Tibial artery (tissue), 4 donors: Measurements from ENCODE around the gene SHISA5.

Experiments
- DNase-seq, 2 donors: peaks; one replicate each; pipeline ENCODE4 v3.0.0-alpha.2; 2019
- H3K27ac ChIP-seq, 2 donors: fragments of 200-600 bp; sonication (generic) in 1 of 2; 1 replicate in 1 of 2; 2 replicates in 1 of 2; pipeline ENCODE4 v1.5.1; 2018 to 2019; ENCODE audit warnings: mild to moderate bottlenecking in 1 of 2
- H3K27me3 ChIP-seq, 2 donors: fragments of 200-600 bp; sonication (generic) in 1 of 2; one replicate each; pipeline versions ENCODE4 v1.5.1 to v1.6.0; 2016 to 2019
- H3K36me3 ChIP-seq, 3 donors: fragments of 200-600 bp; sonication (generic) in 2 of 3; one replicate each; pipeline ENCODE4 v1.5.1; 2016 to 2019; ENCODE audit warnings: mild to moderate bottlenecking in 2 of 3
- H3K4me1 ChIP-seq, 4 donors: fragments of 200-600 bp; sonication (generic) in 2 of 4; 1 replicate in 3 of 4; 2 replicates in 1 of 4; pipeline ENCODE4 v1.5.1; 2016 to 2019
- H3K4me3 ChIP-seq, 2 donors: fragments of 200-600 bp; sonication (generic) in 1 of 2; 1 replicate in 1 of 2; 2 replicates in 1 of 2; pipeline ENCODE4 v1.5.1; 2018 to 2019; ENCODE audit warnings: mild to moderate bottlenecking in 2 of 2
- H3K9me3 ChIP-seq, 3 donors: fragments of 200-600 bp; sonication (generic) in 1 of 3; one replicate each; pipeline ENCODE4 v1.5.1; 2016 to 2019
- CTCF ChIP-seq, 2 experiments: fragments of 200-600 bp in 1 of 2; fragments of 450-650 bp in 1 of 2; IDR thresholded peaks; one replicate each; pipeline ENCODE4 v1.5.1; 2017 to 2019; ENCODE audit warnings: antibody characterized with exemption in 2 of 2, mild to moderate bottlenecking in 1 of 2, moderate library complexity in 1 of 2
- intact Hi-C: fragments of 100-400 bp; cut with DNase I; formaldehyde crosslinking; loops from one replicate; pipeline ENCODE4 v1.15.0; 2023; ENCODE audit warnings: low total_unique reads

Gene SHISA5

GRCh38 chr3:48528754-48529153 is 24.8 kb upstream of the SHISA5 start:
- intact Hi-C loops, result no loop called here
- no peak for TF ChIP-seq CTCF (IDR thresholded peaks at IDR 0.05)
- Histone ChIP-seq H3K4me1 (no peaks in the 10 kb centered on the region), H3K9me3 (no peaks in the 10 kb centered on the region), H3K4me3 (no peak overlapping the region), H3K36me3 (peaks cover 4 to 29% (median 8%) of the 10 kb centered on the region in 3 donors), H3K27ac (no peak overlapping the region), H3K27me3 (no peaks in the 10 kb centered on the region)
- no peak for DNase-seq

GRCh38 chr3:48528048-48528447 is 24.1 kb upstream of the SHISA5 start:
- DNase-seq, result no peak
- H3K4me1 ChIP-seq, result no peaks in the 10 kb centered on the region
- no peaks in the 10 kb centered on the region for H3K9me3 ChIP-seq
- intact Hi-C loops, result no loop called here
- no peak overlapping the region for H3K4me3 ChIP-seq
- peaks cover 0 to 24% (median 8%) of the 10 kb centered on the region in 3 donors for H3K36me3 ChIP-seq
- no peaks in the 10 kb centered on the region for H3K27me3 ChIP-seq
- no peak overlapping the region for H3K27ac ChIP-seq
- no peak for TF ChIP-seq CTCF (IDR thresholded peaks at IDR 0.05)

DNA sequence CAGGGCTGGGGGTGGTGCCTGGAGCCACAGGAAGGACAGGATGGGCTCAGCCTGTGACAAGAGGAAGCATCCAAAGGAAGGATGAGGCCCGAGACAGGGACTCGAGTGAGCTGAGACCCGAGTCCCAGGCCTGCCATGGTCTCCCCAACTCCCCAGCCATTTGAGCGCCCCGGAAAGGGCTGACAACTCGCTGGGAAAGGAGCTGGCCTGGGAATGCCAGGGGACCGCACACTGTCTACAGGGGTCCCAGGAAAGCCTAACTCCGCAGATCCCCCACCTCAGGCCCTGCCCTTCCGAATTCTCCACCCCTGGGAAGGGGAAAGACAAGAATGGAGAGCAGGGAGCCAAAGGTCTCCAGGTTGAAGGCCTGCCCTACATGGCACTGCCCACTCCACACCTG is 21.0 kb upstream of the SHISA5 start:
- H3K36me3 ChIP-seq, result peaks cover 4 to 39% (median 8%) of the 10 kb centered on the region in 3 donors
- no peak overlapping the region for H3K27ac ChIP-seq
- no peak overlapping the region for H3K4me3 ChIP-seq
- no peaks in the 10 kb centered on the region for H3K27me3 ChIP-seq
- no peaks in the 10 kb centered on the region for H3K9me3 ChIP-seq
- no peak for TF ChIP-seq CTCF (IDR thresholded peaks at IDR 0.05)
- H3K4me1 ChIP-seq, result no peaks in the 10 kb centered on the region
- no peak for DNase-seq
- intact Hi-C loops, result no loop called here

DNA sequence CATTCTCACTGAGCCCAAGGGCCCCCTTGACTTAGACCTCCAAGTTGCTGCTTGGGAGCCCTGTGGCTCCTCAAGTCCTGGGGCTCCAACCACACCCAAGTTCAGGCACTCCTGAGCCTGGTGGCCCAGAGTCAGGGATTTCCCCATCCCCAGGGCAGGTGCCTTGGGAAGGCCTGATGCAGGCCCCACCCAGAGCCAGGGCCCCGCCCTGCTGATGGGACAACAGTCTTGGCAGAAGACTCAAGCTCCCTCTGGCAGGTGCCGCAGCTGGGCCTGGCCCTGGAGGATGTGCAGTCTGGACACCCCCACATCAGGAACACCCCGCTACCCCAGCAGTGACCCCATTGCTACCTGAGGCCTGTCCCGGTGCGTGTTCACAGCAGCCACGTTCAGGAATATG is 17.7 kb upstream of the SHISA5 start:
- no peak for TF ChIP-seq CTCF (IDR thresholded peaks at IDR 0.05)
- no peak for DNase-seq

DNA sequence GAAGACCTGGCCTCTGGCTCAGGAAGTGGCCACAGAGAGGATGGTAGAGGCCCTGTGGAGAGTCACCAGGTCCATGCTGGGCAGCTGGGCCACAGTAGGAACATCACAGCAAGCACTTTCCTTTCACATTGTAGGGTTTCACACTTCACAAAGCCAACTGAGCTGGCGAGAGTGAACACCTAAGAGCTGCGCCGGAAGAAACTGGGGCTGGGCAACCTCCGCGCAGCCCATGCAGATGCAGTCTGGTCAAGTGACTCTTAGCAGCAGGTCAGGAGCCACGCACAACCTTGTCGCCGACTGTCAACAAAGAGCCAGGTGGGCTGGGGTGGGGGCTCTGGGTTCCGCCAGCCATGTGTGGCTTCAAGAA is 15.3 kb upstream of the SHISA5 start:
- Histone ChIP-seq H3K4me1 (no peaks in the 10 kb centered on the region), H3K9me3 (no peaks in the 10 kb centered on the region), H3K4me3 (no peak overlapping the region), H3K27me3 (no peaks in the 10 kb centered on the region), H3K27ac (no peak overlapping the region), H3K36me3 (peaks cover 4 to 14% (median 7%) of the 10 kb centered on the region in 3 donors)
- intact Hi-C loops, result no loop called here
- no peak for DNase-seq
- TF ChIP-seq CTCF (IDR thresholded peaks at IDR 0.05), result no peak

More for the DNA sequence above, 17.7 kb upstream of the SHISA5 start:
- Histone ChIP-seq H3K27me3 (no peaks in the 10 kb centered on the region), H3K9me3 (no peaks in the 10 kb centered on the region), H3K4me3 (no peak overlapping the region), H3K27ac (no peak overlapping the region), H3K36me3 (peaks cover 4 to 23% (median 7%) of the 10 kb centered on the region in 3 donors), H3K4me1 (no peaks in the 10 kb centered on the region)
- intact Hi-C loops, result no loop called here

GRCh38 chr3:48518638-48519276 is 14.8 kb upstream of the SHISA5 start:
- H3K36me3 ChIP-seq, result peaks cover 4 to 14% (median 7%) of the 10 kb centered on the region in 3 donors
- intact Hi-C loops, result no loop called here
- no peak for DNase-seq
- H3K4me3 ChIP-seq, result no peak overlapping the region
- no peak for TF ChIP-seq CTCF (IDR thresholded peaks at IDR 0.05)
- no peaks in the 10 kb centered on the region for H3K4me1 ChIP-seq
- no peaks in the 10 kb centered on the region for H3K27me3 ChIP-seq
- no peak overlapping the region for H3K27ac ChIP-seq
- H3K9me3 ChIP-seq, result no peaks in the 10 kb centered on the region
